HG03108 (cell line): ENCODE measurements around the gene THBS1.

Experiments used
- ATAC-seq: cut with Tn5 transposase; IDR thresholded peaks from one replicate; pipeline ENCODE4 v1.9.1; 2021; ENCODE audit warnings: moderate library complexity; ENCODE audit not compliant: unreplicated experiment

The THBS1 gene

DNA sequence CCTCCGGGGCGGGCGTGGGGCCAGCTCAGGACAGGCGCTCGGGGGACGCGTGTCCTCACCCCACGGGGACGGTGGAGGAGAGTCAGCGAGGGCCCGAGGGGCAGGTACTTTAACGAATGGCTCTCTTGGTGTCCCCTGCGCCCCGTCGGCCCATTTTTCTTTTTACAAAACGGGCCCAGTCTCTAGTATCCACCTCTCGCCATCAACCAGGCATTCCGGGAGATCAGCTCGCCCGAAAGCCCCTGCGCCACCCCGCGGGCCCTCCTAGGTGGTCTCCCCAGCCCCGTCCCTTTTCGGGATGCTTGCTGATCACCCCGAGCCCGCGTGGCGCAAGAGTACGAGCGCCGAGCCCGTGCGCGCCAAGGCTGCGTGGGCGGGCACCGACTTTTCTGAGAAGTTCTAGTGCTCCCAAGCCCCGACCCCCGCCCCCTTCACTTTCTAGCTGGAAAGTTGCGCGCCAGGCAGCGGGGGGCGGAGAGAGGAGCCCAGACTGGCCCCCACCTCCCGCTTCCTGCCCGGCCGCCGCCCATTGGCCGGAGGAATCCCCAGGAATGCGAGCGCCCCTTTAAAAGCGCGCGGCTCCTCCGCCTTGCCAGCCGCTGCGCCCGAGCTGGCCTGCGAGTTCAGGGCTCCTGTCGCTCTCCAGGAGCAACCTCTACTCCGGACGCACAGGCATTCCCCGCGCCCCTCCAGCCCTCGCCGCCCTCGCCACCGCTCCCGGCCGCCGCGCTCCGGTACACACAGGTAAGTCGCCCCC is at the start of gene THBS1:
Gene THBS1, plus strand, starts transcription at position 595 of the 757 bp plus-strand sequence. CDS start 779 bp downstream, outside the sequence.
- ATAC-seq, result no peak

DNA sequence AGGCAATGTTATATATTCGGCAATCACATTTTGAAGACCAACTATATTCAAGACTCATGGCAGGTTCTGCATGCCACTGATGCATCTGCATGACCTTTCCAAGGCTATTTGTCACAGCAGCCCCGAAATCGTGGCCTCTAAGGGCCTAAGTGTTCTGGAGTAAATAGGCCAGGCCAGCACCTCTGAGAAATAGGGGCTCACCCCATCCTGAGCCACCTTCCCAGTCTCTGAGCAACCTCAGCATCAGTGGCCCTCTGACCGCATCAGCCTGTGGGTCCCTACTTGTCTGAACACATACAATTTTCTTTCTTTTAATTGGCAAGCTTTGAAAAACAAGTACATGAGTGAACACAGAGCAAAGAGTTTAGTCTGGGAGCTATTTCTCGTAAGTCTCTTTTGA is 45.9 kb upstream of the THBS1 start:
- ATAC-seq, result no peak

DNA sequence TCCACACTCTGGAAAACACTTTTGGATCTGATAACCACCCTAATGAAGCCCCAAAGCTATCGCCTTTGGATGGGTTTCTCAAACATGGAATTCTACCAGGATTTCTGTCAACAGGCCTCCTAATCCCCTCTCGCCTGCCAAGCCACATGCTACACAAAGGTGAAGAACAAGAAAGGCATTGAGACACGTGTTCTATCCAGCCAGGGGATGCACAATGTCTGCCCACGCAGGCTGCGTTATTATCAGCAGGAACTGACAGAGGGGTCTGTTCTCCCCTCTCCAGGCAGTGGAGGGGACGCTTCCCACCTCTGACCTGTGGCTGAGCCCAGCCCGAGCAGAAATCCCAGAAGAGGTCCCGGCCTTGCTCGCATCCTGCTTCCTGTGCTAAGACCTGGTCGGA is 45.4 kb upstream of the THBS1 start:
- no peak for ATAC-seq

DNA sequence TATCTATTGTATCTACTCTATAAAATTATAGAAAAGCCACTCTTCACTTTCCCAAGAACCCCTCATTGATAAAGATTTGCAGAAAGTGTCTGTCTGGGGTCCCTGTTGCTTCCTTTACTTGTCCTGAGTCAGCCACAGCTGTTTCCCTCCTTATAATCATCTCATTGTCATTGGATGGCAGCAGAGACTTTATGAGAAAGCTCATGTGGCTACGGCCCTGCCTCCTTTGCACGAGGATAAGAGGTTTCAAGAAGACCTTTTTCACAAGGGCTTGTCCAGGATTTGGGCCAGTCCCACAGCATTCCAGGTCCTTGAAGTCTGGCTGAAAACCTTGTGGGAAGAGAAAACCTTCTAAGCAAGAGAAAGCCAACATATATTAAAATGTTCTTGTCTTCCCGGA is 41.9 kb upstream of the THBS1 start:
- no peak for ATAC-seq

DNA sequence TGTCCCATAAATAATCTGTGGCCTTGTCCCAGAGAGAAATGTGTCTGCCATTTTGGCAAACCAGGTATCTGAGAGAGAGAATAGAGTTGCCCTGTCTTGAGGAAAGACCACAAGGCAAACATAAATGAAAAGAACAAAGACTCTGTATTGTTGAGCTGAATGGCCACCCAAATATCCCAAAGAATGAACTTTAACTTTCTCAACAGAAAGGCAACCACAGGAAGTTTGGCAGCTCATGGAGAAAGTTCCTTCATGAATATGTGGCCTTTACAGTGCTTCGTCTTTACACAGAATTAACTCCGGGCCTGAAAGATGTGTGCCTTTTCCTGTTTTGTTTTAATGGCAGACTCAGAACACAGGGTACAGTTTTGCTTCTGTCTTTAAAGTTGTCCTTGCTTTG is 41.4 kb upstream of the THBS1 start:
- ATAC-seq, result no peak

DNA sequence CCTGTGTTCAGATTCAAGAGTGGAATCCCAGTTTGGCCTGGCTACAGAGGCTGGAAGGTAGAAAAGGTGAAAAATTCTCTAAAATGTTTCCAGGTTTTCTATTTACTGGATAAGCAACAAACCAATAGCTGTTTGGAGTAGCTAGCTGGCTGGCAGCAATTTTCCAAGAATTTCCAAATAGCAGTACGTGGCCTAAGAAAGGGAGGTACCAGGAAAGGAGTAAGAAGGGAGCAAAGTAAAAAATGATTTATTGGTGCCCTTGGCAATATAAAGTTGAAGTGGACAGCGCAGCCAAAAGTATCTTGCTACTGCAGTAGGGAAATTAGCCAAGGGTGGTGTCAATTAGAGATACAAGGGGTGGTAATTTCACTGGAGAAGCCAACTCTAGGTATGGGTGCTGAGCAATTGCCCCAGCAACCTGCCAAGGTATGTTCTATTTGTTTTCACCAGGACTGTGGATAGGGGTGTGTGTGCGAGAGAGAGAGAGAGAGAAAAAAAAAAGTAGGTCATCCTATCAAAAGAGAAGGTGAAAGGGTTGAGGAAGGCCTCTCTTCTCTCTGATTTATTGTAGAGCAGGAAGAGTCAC is 40.8 kb upstream of the THBS1 start:
- ATAC-seq, result no peak

DNA sequence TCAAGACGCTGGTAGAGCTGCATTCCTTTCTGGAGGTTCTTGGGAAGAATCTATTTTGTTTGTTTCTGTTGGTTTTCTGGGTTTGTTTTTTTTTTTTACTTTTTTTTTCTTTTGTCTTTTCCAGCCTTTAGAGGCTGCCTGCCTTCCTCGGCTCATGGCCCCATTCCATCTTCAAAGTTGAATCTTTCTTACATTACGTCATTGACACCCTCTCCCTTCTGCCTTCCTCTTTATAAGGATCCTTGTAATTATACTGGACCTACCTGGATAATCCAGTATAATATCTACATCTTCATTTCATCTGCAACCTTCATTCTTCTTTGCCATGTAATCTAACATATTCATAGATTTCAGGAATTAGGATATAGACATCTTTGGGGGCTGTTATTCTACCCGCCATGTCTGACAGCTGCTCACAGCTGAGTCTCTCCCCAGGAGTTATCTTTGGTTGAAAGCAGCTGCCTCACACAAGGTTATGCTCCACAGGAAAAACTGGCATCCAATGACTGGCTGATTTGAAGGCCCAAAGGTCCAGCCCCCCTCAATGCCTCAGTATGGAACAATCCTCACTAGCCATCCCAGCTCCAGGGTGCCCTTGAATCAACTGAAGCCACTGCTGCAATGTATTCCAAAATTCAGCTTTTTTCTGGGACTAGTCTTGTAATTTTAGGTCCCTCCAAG is 38.4 kb upstream of the THBS1 start:
- ATAC-seq, result no peak

DNA sequence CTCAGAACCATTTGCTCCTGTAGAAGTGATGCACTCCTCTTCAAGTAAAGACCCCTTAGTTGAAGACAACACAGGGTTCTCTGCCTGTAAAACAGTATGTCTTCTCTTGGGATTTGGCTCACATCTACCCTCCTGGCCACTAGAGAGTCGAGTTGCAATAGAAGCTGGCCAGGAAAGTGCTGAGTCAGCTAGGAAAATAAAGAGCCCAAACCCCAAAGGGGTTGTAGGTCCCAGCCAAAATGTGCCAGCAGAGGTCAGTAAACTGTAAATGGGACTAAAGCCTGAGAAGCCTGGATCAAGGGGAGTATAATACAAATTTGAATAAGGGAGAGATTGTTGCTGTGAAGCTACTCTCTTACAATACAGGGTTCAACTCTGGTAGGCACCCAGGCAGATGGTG is 37.2 kb upstream of the THBS1 start:
- ATAC-seq, result no peak

DNA sequence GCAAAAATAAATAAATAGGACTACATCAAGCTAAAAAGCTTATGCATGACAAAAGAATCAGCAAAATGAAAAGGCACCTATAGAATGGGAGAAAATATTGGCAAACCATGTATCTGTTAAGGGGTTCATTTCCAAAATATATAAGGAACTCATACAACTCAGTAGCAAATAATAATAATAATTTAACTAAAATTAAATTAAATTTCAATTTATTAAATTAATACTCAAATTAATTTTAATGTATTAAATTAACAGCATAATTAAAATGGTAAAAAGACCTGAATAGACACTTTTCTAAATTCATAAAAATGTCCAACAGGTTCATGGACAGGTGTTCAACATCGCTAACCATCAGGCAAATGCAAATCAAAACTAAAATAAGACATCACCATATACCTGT is 34.0 kb upstream of the THBS1 start:
- no peak for ATAC-seq

DNA sequence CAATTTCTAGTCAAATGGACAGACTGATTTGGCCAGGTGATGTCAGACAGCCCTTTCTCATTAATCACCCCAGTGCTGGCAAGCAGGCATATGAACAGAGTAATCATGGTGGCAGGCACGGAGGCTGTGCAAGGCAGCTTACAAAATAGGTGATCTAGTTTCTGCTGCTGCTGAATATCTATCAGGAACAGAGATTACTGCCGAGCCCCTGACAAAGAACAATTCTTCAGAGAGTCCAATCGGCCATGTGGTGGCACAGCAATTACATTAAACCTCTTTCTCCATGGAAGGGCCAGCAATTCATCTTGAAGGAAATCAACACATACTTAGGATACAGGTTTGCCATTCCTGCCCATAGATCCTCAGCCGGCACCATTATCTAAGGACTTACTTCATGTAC is 32.3 kb upstream of the THBS1 start:
- ATAC-seq, result no peak

DNA sequence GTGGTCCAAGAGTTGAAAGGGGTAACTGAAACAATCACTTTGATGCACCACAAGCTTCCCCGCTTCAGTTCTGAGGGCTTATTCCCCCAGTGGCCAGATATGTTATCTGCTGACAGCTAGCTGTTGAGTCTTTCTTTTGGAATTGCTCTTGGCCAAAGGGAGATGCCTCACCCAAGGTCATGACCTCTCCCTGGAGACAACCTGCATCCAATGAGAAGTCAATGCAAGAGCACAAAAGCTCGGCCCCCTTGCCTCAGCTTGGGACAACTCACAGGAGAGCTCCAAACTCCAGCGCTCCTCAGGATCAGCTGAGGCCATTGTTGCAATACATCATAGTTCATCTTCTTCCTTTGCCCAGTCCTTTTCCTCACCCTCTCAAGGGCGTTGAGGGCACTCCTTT is 31.0 kb upstream of the THBS1 start:
- ATAC-seq, result no peak

DNA sequence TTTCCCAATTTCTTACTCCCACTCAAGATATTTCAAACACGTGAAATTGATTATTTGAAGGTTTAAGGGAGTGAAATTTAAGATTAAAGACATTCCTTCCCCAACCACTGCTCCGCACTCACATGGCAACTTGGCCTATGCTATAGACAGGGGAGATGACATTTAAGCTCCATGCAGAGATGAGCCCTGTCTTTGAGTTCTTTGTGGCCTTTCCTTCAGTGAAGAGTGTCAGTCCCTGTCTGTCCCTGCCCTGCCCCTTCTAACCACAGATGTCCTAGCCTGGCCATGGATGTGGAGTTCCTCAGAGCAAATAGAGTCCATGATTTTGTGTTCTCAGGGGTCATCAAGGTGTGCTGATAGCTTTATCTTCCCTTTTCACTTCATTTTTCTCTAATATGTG is 29.4 kb upstream of the THBS1 start:
- ATAC-seq, result no peak

DNA sequence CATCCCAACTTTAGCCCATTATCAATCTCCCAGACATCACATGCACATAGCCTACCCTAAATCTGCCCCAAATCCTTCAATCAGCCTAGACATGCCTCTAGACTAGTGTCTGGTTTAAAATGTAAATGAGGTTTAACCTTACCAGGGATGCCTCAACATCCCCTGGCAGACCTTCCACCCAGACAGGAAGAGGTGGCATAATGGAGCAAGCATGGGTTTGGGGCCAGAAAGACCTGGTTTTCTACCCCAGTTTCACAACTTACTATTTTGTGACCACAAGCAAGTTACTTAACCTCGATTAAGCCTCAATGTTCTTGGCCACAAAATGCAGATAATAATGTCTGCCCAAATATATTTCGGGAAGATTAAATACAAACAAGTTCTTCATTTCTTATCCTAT is 28.3 kb upstream of the THBS1 start:
- ATAC-seq, result no peak

DNA sequence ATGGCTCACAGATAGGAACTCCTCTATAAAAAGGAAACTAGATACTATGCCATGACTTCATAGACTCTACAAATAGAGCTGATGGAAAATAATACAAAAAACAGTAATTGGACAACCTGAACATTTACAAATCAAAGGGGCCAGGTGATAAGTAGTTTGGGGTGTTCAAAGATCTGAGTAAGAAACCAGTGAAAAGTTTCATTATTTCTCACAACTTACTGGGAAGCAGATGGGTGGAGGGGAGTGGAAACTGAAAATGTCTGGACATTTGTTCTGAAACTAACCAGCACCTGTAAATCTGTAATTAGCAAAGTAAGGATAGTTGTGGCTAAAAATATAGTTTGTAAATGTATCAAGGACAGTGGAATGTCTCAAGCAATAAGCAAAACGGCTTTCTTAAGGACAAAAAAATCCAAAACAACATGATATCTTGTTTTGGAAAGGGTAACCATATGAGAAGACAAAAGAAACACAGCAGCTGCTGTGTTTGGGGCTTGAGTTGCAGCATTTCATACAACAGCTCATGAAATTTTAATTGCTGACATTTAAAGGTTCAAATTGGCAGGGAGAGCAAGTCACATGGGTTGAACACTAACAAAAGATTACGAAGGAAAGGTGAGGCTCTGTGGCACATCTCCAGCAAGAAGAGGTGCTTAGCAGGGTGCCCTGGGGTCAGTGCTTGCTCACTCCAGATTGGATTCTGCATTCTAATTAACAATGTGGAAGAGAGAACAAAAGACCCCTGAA is 26.8 kb upstream of the THBS1 start:
- ATAC-seq, result no peak

DNA sequence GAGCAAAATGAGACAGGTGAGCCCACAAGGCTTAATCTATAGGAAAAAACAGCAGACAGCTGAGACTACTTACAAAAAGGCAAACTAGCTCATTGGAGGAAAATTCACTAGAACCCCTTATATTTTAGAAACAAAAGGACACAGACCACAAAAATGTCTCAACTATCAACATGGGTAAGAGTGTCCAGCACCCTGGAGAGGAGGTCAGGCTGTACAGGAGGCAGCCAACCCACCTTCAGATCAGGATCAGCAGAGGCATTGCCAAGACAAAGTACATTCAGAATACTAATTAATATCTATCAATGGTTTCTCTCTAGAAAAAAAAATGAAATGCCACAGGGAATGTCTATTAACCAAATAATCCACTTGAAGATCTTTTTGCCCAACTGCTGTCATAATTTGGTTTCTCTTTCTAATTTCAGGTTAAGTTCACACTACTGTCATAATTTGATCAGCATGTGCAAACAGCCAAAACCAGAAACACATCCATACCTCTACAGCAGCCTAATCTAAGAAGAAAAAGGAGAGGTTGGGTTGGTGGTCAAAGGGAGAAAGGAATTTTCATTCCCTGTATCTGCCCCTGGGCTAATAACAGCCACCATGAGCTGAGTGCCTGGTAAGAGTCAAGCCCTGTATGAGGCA is 26.0 kb upstream of the THBS1 start:
- no peak for ATAC-seq

DNA sequence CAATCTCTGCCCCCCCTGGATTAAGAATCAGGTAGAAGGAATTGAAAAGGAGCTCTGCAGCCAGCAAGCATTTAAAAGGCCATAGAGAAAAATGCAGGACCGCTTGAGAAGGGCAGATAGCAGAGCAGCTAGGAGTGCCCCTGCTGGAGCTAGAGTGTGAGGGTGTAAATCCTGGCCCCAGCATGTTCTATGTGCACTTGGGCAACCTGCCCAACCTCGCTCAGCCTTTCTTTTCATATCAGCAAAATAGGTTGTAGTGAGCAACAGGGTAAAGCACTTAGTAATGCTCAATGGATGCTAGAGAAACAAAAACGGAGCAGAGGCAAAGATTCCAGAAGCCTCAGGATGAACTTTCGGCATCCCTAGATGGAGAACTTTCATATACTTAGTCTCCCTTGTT is 25.0 kb upstream of the THBS1 start:
- ATAC-seq, result no peak

DNA sequence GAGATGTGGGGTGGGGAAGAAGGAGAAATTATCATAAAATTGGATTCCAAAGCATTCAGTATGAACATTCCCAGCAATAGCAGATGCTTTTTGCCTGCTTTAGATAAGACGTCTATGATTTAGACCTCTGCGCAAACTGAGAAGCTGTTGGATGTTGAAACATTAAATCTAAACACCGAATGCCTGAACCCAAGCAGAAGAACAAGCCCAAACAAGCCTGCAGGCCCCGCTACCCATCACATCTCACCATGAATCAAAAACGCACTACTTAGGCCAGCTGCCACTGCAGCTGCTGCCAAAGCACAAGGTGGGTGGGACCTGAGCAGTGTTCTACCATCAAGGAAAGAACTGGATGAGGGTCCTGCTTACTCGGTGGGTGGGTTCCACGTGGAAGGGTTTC is 24.4 kb upstream of the THBS1 start:
- no peak for ATAC-seq

DNA sequence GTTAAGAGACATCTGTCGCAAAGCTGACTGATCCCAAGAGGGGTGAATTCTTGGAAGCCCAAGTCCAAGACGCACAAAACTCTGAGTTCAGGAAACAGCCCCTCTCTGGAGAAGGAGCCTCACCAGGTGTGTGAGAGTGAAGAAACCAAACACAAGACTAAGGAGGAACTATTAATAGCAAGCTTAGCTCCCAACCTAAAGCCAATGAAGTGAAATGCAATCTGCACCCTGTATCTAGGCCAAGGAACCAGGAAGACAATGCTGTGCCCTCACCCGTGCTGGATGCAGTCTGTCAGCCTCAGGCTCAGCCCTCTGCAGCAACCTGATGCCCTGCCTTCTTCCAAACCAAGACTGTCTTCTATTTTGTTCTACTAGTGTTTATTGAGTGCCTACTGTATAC is 22.5 kb upstream of the THBS1 start:
- ATAC-seq, result no peak

DNA sequence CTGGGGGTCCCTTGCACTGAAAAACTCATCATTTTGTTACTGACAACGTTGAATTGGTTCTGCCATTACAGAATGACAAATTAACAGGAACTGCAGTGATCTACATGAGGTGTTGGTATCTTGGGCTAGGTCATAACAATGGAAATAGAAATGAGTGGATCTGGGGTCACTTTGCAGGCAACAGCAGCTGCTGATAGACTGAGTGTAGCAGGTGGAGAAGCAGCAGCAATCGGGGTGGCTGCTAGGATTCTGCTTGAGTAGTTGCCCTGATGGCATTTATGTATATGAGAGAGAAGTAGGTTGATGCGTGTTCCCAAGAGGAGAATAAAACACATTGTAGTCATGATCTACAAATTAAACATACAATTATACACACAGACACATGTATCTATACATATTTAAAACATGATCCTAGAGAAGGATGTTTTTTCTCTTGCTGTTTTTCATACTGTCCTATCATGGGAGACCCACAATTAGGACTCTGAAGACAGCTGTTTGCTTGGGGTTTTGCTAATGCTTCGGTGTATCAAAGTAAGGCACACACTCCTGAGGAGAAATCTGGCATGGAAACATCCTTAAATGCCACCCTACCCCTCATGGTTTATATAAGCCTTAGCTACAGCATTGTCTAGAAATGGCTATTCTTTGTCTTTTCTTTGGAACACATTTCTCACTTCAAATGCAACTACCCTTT is 15.8 kb upstream of the THBS1 start:
- ATAC-seq, result no peak

DNA sequence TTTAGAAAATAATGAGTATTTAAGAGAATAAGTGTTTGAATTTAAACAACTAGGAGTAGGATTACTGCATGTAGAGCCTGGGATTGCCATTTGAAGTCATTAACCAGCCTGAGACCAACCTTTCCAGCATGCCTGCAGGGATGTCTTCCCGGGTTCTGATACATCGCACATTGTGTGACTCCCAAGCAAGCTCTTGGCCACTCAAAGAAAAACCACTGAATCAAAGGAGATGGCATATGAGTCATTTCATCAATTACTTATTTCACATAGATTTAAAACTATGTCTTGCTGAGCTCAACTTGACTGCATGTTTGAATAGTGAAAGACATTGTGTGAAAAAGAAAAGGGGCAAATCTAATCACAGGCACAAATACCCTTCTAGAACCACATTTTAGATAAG is 15.0 kb upstream of the THBS1 start:
- ATAC-seq, result no peak

DNA sequence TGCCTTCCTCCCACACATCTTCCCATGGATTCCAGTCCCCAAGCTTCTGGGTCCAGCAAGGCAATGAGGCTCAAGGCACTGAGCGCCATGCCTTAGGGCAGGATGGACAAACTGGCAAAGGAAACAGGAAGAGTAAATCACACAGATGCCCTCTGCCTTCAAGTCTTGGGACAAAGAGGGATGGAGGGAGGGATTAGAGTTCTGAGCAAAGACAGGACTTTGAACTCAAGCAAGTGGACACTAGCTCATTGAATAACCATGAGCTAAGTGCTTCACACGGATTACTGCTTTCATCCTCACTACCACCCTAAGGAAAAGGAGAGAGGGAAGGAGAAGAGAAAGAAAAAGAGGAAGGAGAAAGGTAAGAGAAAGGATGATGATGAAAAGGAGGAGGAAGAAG is 7.6 kb upstream of the THBS1 start:
- no peak for ATAC-seq
